Measurements from ENCODE around the gene KBTBD7.
"Not testable (repeated sequence)": the region's sequence is repeated elsewhere in the genome, so short reads cannot be mapped to it uniquely, and the experiment has no call there.

The KBTBD7 gene

GRCh38 chr13:41196620-41197019 lies 2.3 kb upstream of the KBTBD7 start:
- DNase-seq (ENCODE audit: low spot score) = no peak

GRCh38 chr13:41196011-41196410 lies 1.6 kb upstream of the KBTBD7 start:
- DNase-seq (ENCODE audit: low spot score) = no peak

GRCh38 chr13:41193469-41193868 lies 900 bp downstream of the KBTBD7 start:
- DNase-seq (ENCODE audit: low spot score) = no peak

GRCh38 chr13:41188584-41188983 lies 5.8 kb downstream of the KBTBD7 start:
- no peak for DNase-seq (ENCODE audit: low spot score)

GRCh38 chr13:41186481-41186880 lies 7.9 kb downstream of the KBTBD7 start:
- DNase-seq (ENCODE audit: low spot score) = no peak

DNA sequence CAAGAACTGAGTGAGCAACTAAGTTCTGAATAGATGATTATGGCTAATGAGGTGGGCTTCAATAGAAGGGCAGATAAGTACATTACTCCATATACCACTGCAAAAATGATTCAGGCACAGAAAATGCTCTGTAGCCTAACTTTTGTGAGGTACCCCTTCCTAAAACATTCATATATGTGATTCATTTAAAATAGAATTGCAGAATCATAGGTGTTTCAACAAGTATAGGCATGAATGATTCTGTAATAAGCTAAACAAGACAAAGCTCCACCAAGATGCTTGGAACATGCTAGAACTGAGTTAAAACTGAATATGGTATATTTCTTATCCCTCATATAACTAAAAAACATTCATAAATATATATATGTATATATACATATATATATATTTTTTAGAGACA lies 12.1 kb downstream of the KBTBD7 start:
- no peak for DNase-seq (ENCODE audit: low spot score)

GRCh38 chr13:41179593-41180250 lies 14.6 kb downstream of the KBTBD7 start:
- DNase-seq (ENCODE audit: low spot score) = no peak

DNA sequence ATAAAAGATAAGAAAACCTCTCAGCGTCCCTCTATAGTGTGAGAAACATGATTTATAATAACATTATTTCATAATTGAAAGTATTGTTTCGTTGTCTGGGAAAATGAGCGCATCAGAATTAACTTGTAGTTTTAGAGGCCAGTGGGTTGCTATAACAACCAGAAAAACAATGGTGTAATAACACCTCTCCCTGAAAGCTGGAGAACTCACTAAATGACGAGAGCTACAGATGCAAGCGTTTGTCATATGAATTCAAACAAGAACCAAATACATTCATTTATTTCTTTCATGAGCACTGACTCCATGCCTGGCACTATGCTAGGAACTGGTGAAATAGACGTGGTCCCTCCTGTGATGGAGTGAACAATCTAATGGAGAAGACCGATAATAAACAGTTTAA lies 16.3 kb downstream of the KBTBD7 start:
- no peak for DNase-seq (ENCODE audit: low spot score)

DNA sequence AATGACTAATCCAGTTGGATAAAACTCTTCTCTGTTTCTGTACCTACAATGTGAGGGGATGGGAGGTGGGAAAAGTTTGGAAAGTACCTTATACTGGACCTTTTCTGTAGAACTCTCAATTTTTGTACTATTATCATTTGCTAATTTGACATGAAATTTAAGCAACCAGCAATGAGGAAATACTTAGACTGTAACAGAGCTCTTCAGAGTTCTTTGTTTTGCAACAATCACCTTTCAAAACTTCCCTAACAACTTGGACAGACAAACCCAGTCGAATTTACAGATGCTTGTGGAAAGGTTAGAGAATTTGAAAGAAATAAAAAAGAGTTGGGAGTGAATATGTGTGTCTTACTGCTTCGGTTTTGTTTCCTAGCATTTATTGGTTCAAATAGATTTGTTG lies 16.8 kb downstream of the KBTBD7 start:
- DNase-seq (ENCODE audit: low spot score) = no peak

DNA sequence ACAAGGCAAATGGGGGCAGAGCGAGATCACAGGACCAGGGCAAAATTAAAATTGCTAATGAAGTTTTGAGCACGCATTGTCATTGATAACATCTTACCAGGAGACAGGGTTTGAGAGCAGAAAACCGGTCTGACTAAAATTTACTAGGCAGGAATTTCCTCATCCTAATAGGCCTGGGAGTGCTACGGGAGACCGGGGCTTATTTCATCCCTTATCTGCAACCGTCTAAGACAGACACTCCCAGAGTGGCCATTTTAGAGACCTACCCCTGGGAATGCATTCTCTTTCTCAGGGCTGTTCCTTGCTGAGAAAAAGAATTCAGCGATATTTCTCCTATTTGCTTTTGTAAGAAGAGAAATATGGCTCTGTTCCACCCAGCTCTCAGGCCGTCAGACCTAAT lies 18.8 kb downstream of the KBTBD7 start:
- not testable (repeated sequence) for DNase-seq (ENCODE audit: low spot score)

DNA sequence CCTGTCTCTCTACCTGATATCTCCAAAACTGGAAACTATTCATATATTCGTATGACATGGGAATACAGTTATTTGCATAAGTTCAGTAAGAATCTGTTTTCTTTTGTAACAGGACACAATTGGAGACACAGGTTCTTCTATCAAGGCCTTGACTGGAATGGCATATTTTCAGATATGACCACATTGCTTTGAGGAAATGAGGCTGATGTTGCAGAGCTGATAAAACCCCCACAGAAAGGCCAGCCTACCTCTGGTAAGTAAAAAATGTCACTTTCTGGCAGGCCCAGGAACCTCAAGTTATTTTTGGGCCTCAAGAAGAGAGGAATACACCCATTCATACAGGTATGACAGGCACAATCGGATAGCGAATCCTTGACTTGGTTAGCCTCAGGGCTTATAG lies 32.2 kb downstream of the KBTBD7 start:
- DNase-seq (ENCODE audit: low spot score) = no peak

DNA sequence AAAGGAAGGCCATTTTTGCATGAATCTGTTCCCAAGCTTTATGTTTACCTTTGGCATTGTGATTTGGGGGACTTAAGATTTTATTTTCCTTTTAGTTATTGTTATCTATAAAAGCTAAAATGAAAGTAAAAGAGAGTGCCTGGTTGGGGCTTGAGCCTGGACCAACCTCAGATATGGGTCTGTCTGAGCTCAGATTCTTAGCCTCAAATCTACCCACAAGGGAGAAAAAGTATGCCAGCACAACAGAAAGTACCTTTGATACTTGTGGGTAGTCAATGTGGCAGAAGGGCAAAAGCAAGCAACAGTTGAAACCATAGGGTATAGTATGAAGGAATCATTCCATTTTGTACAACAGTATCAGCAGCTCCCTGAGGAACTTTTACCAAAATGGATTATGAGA lies 35.2 kb downstream of the KBTBD7 start:
- DNase-seq (ENCODE audit: low spot score) = no peak

- DNase-seq (ENCODE audit: low spot score) = no peak
Measured at GRCh38 chr13:41157048-41157717, 37.2 kb downstream of the KBTBD7 start.

GRCh38 chr13:41156620-41157019 lies 37.7 kb downstream of the KBTBD7 start:
- no peak for DNase-seq (ENCODE audit: low spot score)

DNA sequence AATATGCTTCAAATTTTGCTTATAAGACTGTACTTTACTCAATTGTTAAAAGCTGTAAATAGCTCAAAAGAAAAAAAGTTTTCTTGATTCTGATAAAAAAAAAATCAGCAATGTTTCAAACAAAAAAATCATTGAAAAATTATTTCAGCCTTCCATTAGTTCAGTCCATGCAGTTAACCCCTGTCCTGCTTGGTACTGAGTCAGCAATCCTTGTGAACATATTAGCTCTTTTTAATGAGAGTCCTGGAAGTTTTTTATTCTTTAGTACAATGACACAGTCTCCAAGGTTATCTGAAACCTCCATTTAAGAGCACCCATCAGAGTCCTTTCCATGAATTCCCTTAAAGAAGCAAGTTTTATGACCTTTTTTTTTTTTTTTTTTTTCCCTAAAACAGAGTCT lies 40.3 kb downstream of the KBTBD7 start:
- no peak for DNase-seq (ENCODE audit: low spot score)

GRCh38 chr13:41152005-41152404 lies 42.4 kb downstream of the KBTBD7 start:
- DNase-seq (ENCODE audit: low spot score) = no peak

- DNase-seq (ENCODE audit: low spot score) = no peak
Measured at GRCh38 chr13:41150058-41150457, 44.3 kb downstream of the KBTBD7 start.

DNA sequence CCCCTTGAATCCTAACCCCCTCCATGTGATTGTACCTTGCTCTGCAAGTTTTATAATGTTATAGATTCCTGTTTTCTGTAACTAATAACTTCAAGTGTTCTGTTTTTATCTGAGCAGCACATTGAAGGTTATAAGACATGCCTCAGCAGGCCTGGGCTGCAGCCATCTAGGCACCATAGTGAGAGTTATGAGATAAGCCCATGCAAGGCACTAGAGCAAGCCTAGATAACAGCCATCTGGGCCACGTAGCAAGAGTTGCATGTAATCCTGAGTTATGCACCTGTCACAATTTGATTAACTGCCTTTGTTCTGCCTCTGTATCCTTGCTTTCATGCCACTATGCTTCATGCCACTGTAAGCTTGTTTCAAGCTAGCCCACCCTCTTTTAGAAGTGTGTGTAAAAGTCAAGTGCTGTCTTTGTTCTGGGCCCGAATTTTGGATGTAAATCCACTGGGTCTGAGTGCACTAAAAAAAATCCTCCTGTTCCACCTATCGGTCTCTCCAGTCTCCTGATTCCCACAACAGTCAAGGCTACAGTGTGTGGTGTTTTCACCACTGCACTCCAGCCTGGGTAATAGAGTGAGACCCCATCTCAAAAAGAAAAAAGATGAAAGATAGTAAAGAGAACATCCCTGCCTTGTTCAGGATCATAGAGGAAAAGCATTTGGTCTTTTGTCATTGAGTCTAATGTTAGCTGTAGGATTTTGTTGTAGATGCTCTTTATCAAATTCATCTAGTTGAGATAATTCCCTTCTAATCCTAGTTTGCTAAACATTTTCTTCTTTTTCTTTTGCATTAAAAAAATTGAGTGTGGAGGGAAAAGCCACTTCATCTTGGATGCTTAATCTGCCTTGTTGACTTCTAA lies 45.7 kb downstream of the KBTBD7 start:
- DNase-seq (ENCODE audit: low spot score) = no peak

DNA sequence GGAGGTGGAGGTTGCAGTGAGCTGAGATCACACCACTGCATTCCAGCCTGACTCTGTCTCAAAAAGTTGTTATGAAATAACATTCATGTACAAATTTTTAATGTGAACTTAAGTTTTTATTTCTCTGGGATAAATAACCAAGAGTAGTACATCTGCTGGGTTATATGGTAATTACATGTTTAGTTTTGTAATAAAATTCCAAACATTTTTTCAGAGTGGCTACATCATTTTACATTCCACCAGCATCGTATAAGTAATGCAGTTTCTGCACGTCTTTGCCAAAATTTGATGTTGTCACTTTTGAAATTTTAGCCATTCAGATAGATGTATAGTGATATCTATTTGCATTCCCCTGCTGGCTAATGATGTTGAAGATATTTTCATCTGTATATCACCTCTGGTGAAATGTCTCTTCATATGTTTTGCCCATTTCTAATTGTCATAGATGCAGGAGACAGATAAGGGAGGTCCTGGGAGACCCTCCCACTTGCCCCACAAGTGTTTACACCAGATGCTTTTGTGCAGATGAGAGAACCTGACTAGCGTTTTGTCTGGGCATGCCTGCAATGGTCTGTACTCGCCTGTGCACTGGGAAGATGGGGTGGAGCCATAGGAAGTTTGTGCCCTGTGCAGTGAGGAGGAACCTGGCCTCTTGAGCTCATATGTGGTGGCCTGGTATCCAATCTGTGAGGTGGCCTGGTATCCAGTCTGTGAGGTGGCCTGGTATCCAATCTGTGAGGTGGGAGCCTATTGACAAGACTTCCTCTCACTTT lies 49.0 kb downstream of the KBTBD7 start:
- DNase-seq (ENCODE audit: low spot score) = no peak

- DNase-seq (ENCODE audit: low spot score) = no peak
Measured at GRCh38 chr13:41144576-41144975, 49.8 kb downstream of the KBTBD7 start.

Measured in SK-N-DZ (cell line).